Measurements from ENCODE around the gene CERS6. TPM values are rescaled to one million over a fixed set of nuclear protein-coding genes. Genes with fewer than 3 reads are reported as not detected.

Gene CERS6
- total RNA-seq, 1 donor = 20.7 TPM

- DNase-seq (ENCODE audit: low read depth in 2 of 3, low spot score in 2 of 3) = no peak
These were observed 71.9 kb downstream of the CERS6 start for GRCh38 chr2:168528016-168528415.

GRCh38 chr2:168528469-168528868 is 72.4 kb downstream of the CERS6 start:
- no peak for DNase-seq (ENCODE audit: low read depth in 2 of 3, low spot score in 2 of 3)

- no peak for DNase-seq (ENCODE audit: low read depth in 2 of 3, low spot score in 2 of 3)
These were observed 73.2 kb downstream of the CERS6 start for GRCh38 chr2:168529054-168529833.

- DNase-seq (ENCODE audit: low read depth in 2 of 3, low spot score in 2 of 3) = no peak
These were observed 74.0 kb downstream of the CERS6 start for GRCh38 chr2:168529900-168530561.

- no peak for DNase-seq (ENCODE audit: low read depth in 2 of 3, low spot score in 2 of 3)
These were observed 75.0 kb downstream of the CERS6 start for GRCh38 chr2:168530982-168531622.

- no peak for DNase-seq (ENCODE audit: low read depth in 2 of 3, low spot score in 2 of 3)
These were observed 78.9 kb downstream of the CERS6 start for GRCh38 chr2:168534926-168535325.

- no peak for DNase-seq (ENCODE audit: low read depth in 2 of 3, low spot score in 2 of 3)
These were observed 80.9 kb downstream of the CERS6 start for GRCh38 chr2:168536925-168537466.

- DNase-seq (ENCODE audit: low read depth in 2 of 3, low spot score in 2 of 3) = no peak
These were observed 82.1 kb downstream of the CERS6 start for GRCh38 chr2:168538133-168538532.

- no peak for DNase-seq (ENCODE audit: low read depth in 2 of 3, low spot score in 2 of 3)
These were observed 82.5 kb downstream of the CERS6 start for GRCh38 chr2:168538534-168538933.

GRCh38 chr2:168539945-168540344 is 83.9 kb downstream of the CERS6 start:
- DNase-seq (ENCODE audit: low read depth in 2 of 3, low spot score in 2 of 3) = peak in 2 of 3 donors; percentile 9 to 52

GRCh38 chr2:168541858-168542257 is 85.8 kb downstream of the CERS6 start:
- no peak for DNase-seq (ENCODE audit: low read depth in 2 of 3, low spot score in 2 of 3)

- no peak for DNase-seq (ENCODE audit: low read depth in 2 of 3, low spot score in 2 of 3)
These were observed 87.0 kb downstream of the CERS6 start for GRCh38 chr2:168543037-168543436.

- DNase-seq (ENCODE audit: low read depth in 2 of 3, low spot score in 2 of 3) = no peak
These were observed 87.9 kb downstream of the CERS6 start for GRCh38 chr2:168543935-168544334.

- no peak for DNase-seq (ENCODE audit: low read depth in 2 of 3, low spot score in 2 of 3)
These were observed 89.5 kb downstream of the CERS6 start for GRCh38 chr2:168545439-168546082.

GRCh38 chr2:168550670-168551069 is 94.6 kb downstream of the CERS6 start:
- DNase-seq (ENCODE audit: low read depth in 2 of 3, low spot score in 2 of 3) = peak in 2 of 3 donors; percentile 9 to 53

GRCh38 chr2:168552450-168552856 is 96.4 kb downstream of the CERS6 start:
- DNase-seq (ENCODE audit: low read depth in 2 of 3, low spot score in 2 of 3) = peak in 2 of 3 donors; percentile 24 to 69

GRCh38 chr2:168555283-168555682 is 99.2 kb downstream of the CERS6 start:
- no peak for DNase-seq (ENCODE audit: low read depth in 2 of 3, low spot score in 2 of 3)

- DNase-seq (ENCODE audit: low read depth in 2 of 3, low spot score in 2 of 3) = no peak
These were observed 103.1 kb downstream of the CERS6 start for GRCh38 chr2:168559187-168559586.

GRCh38 chr2:168560817-168561499 is 104.9 kb downstream of the CERS6 start:
- DNase-seq (ENCODE audit: low read depth in 2 of 3, low spot score in 2 of 3) = no peak

GRCh38 chr2:168561991-168562390 is 105.9 kb downstream of the CERS6 start:
- no peak for DNase-seq (ENCODE audit: low read depth in 2 of 3, low spot score in 2 of 3)
